ENCODE data around the gene CUBN. TPM values are rescaled to one million over a fixed set of nuclear protein-coding genes. Genes with fewer than 3 reads are reported as not detected.

CUBN gene
- total RNA-seq, 1 experiment from 2014 or later = 0.07 TPM

GRCh38 chr10:16941870-16942269 is 187.7 kb downstream of the CUBN start:
- no peak overlapping the region for H2AFZ ChIP-seq
- no peaks in the 10 kb centered on the region for H3K36me3 ChIP-seq (ENCODE audit: low read depth)
- H3K9me2 ChIP-seq (ENCODE audit: insufficient read depth) = no peaks in the 10 kb centered on the region
- POLR2A ChIA-PET (ENCODE audit: unreplicated experiment) = no interaction called here
- H3K27me3 ChIP-seq (ENCODE audit: insufficient read depth, low read depth) = no peaks in the 10 kb centered on the region
- CTCF ChIA-PET = no interaction called here
- BruUV-seq (replicated peaks) = no TSS peak
- H4K20me1 ChIP-seq (ENCODE audit: insufficient read depth) = no peaks in the 10 kb centered on the region
- no peak overlapping the region for H3K4me3 ChIP-seq
- no peaks in the 10 kb centered on the region for H3K4me1 ChIP-seq (replicated peaks; ENCODE audit: insufficient read depth)
- no peak overlapping the region for H3K4me2 ChIP-seq
- H3K79me2 ChIP-seq (ENCODE audit: low read depth) = no peaks in the 10 kb centered on the region
- no peaks in the 10 kb centered on the region for H3K9me3 ChIP-seq (ENCODE audit: insufficient read depth, low read depth)
- H3F3A ChIP-seq (ENCODE audit: insufficient read depth, low read depth) = no peaks in the 10 kb centered on the region
- H3K27ac ChIP-seq = no peak overlapping the region
- intact Hi-C loops (cut with micrococcal nuclease; ENCODE audit: unreplicated experiment) = no loop called here
- TF ChIP-seq EZH2 (IDR thresholded peaks at IDR 0.05; ENCODE audit: low read depth) = no peak
- TF ChIP-seq CTCF (conservative IDR thresholded peaks at IDR 0.05) = no peak
- DNase-seq = no peak

GRCh38 chr10:16941067-16941466 is 188.5 kb downstream of the CUBN start:
- intact Hi-C loops (cut with micrococcal nuclease; ENCODE audit: unreplicated experiment) = no loop called here
- Histone ChIP-seq H3K4me2 (no peak overlapping the region), H3K36me3 (ENCODE audit: low read depth) (no peaks in the 10 kb centered on the region), H3K4me3 (no peak overlapping the region), H3K27ac (no peak overlapping the region), H3K4me1 (replicated peaks; ENCODE audit: insufficient read depth) (no peaks in the 10 kb centered on the region), H3K27me3 (ENCODE audit: insufficient read depth, low read depth) (no peaks in the 10 kb centered on the region), H3K9me3 (ENCODE audit: insufficient read depth, low read depth) (no peaks in the 10 kb centered on the region), H3F3A (ENCODE audit: insufficient read depth, low read depth) (no peaks in the 10 kb centered on the region), H3K79me2 (ENCODE audit: low read depth) (no peaks in the 10 kb centered on the region), H4K20me1 (ENCODE audit: insufficient read depth) (no peaks in the 10 kb centered on the region), H3K9me2 (ENCODE audit: insufficient read depth) (no peaks in the 10 kb centered on the region), H2AFZ (no peak overlapping the region)
- TF ChIP-seq EZH2 (IDR thresholded peaks at IDR 0.05; ENCODE audit: low read depth) (no peak), CTCF (conservative IDR thresholded peaks at IDR 0.05) (no peak)
- CTCF ChIA-PET = no interaction called here
- POLR2A ChIA-PET (ENCODE audit: unreplicated experiment) = no interaction called here
- DNase-seq = no peak
- no TSS peak for BruUV-seq (replicated peaks)

GRCh38 chr10:16938952-16939351 is 190.7 kb downstream of the CUBN start:
- Histone ChIP-seq H3K27me3 (ENCODE audit: insufficient read depth, low read depth) (no peaks in the 10 kb centered on the region), H3K36me3 (ENCODE audit: low read depth) (no peaks in the 10 kb centered on the region), H3K9me3 (ENCODE audit: insufficient read depth, low read depth) (no peaks in the 10 kb centered on the region), H3K4me2 (no peak overlapping the region), H3K9me2 (ENCODE audit: insufficient read depth) (no peaks in the 10 kb centered on the region), H2AFZ (no peak overlapping the region), H4K20me1 (ENCODE audit: insufficient read depth) (no peaks in the 10 kb centered on the region), H3K4me3 (no peak overlapping the region), H3K4me1 (replicated peaks; ENCODE audit: insufficient read depth) (no peaks in the 10 kb centered on the region), H3K27ac (no peak overlapping the region), H3K79me2 (ENCODE audit: low read depth) (no peaks in the 10 kb centered on the region), H3F3A (ENCODE audit: insufficient read depth, low read depth) (no peaks in the 10 kb centered on the region)
- intact Hi-C loops (cut with micrococcal nuclease; ENCODE audit: unreplicated experiment) = no loop called here
- DNase-seq = no peak
- TF ChIP-seq CTCF (conservative IDR thresholded peaks at IDR 0.05) (no peak), EZH2 (IDR thresholded peaks at IDR 0.05; ENCODE audit: low read depth) (no peak)
- CTCF ChIA-PET = no interaction called here
- BruUV-seq (replicated peaks) = no TSS peak
- POLR2A ChIA-PET (ENCODE audit: unreplicated experiment) = no interaction called here
